HEK293T (cell line): ENCODE measurements around the gene FBXO17.

Source experiments
- FOXA1 ChIP-seq: fragments of 450-650 bp; IDR thresholded peaks from 2 replicates; pipeline ENCODE4 v1.6.1; 2016; ENCODE audit warnings: mild to moderate bottlenecking
- FOXK2 ChIP-seq: fragments of 450-650 bp; IDR thresholded peaks from 2 replicates; pipeline ENCODE4 v1.6.1; 2016; ENCODE audit warnings: mild to moderate bottlenecking
- FOXM1 ChIP-seq: fragments of 450-650 bp; IDR thresholded peaks from 2 replicates; pipeline ENCODE4 v1.6.1; 2017; ENCODE audit warnings: mild to moderate bottlenecking, borderline replicate concordance
- NFRKB ChIP-seq: fragments of 450-650 bp; IDR thresholded peaks from 2 replicates; pipeline ENCODE4 v1.6.1; 2016; ENCODE audit warnings: mild to moderate bottlenecking, moderate library complexity
- TARDBP ChIP-seq: fragments of 450-650 bp; IDR thresholded peaks from 2 replicates; pipeline ENCODE4 v1.6.1; 2016

DNA sequence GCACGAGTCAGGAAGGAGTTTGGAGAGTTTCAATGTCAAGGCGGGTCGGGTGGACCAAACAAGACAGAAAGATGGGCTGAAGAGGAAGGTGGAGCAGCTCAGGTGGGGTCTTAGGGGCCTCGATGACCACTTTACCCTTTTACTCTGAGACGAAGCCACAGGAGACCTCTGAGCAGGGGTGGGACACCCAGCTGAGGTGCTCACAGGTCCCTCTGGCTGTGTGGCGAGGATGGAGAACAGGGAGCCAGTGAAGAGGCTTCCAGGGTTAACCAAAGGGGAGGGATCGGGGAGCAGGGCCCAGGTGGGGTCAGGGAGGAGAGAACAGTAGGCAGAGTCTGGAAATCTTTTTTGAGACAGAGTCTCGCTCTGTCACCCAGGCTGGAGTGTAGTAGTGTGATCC lies 61.6 kb downstream of the FBXO17 start:
- TF ChIP-seq TARDBP: no peak
- no peak for TF ChIP-seq NFRKB
- no peak for TF ChIP-seq FOXK2
- no peak for TF ChIP-seq FOXM1
- TF ChIP-seq FOXA1: no peak
